HG03066 (cell line): ENCODE data around the gene ADGRB3.
A peak's percentile ranks its signal among the peaks of the same experiment; 100 is the strongest.
"Not testable (repeated sequence)": the region's sequence is repeated elsewhere in the genome, so short reads cannot be mapped to it uniquely, and the experiment has no call there.

Source experiments
- ATAC-seq: cut with Tn5 transposase; IDR thresholded peaks from one replicate; pipeline ENCODE4 v1.9.1; 2021; ENCODE audit warnings: low read depth; ENCODE audit not compliant: unreplicated experiment

ADGRB3 gene

DNA sequence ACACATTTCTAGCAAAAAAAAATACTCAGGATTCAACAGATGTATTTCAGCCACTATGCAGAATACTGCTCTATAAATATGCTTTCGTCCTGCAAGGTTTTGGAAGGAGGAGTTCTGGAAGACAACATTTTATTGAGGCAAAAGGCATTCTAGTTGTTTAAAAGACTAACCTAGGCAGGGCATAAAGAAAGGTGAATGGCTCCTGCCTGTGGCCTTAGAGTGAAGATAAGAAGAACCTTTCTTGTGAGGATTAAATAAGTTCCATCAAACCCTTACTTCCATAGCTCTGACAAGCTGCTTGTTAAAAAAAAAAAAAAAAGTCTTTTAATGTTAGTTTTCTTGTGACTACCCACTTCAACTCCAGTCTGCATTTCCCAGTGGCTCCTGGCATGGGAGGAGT, 139.8 kb downstream of the ADGRB3 start:
- no peak for ATAC-seq

DNA sequence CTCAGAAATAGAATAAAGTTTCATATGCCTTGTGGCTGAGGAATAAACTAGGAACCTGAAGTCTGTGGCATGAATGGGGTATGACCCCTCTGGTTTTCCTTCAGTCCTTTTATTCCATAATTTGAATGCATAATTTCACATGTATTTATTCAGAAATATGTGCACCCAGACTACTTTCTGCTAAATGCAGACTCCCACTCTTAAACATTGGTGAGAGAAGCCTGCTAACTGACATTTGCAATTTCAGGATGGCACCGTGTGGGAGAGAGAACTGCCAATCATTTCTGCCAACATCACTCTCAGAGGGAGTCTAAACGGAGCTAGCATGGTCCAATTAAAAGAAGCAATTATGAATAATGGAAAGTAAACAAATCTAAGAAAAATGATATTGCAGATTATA, 141.3 kb downstream of the ADGRB3 start:
- no peak for ATAC-seq

GRCh38 chr6:68777956-68778355, 142.9 kb downstream of the ADGRB3 start:
- no peak for ATAC-seq

DNA sequence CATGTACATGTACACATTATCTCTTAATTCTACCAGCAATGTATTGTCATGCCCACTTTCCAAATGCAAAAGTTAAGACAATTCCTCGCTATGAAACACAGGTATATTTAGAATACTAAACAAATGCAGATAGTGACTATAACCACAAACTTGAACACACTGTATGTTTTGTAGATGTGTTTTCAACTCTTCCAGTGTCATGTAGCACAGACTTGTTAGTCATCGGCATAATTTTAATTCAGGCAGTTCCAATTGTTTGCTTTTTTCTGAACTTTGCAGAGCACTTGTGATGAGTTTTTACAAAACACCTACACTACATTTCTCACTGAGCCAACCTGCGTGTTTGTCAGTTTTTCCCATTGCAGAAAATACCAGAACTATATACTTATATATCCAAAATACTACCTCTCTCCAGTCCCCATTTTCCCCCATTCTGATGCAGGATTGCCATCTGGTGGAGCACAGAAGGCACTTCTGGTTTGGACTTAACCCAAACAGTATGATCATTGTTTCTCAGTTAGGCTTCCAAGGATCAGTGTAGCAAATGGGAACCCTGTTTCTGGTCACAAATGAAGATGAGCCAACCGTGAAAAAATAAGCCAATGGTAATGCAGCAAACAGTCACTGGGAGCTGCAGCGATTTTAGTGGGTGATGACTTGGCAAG, 143.4 kb downstream of the ADGRB3 start:
- ATAC-seq: no peak

- ATAC-seq: no peak
Observed at GRCh38 chr6:68779366-68779765, 144.3 kb downstream of the ADGRB3 start.

GRCh38 chr6:68790128-68790527, 155.0 kb downstream of the ADGRB3 start:
- ATAC-seq: not testable (repeated sequence)

- ATAC-seq: not testable (repeated sequence)
Observed at GRCh38 chr6:68814976-68815375, 179.9 kb downstream of the ADGRB3 start.

GRCh38 chr6:68826501-68826900, 191.4 kb downstream of the ADGRB3 start:
- ATAC-seq: no peak

- no peak for ATAC-seq
Observed at GRCh38 chr6:68834551-68834950, 199.5 kb downstream of the ADGRB3 start.

- no peak for ATAC-seq
Observed at GRCh38 chr6:68838571-68838970, 203.5 kb downstream of the ADGRB3 start.

GRCh38 chr6:68852791-68853190, 217.7 kb downstream of the ADGRB3 start:
- ATAC-seq: no peak

DNA sequence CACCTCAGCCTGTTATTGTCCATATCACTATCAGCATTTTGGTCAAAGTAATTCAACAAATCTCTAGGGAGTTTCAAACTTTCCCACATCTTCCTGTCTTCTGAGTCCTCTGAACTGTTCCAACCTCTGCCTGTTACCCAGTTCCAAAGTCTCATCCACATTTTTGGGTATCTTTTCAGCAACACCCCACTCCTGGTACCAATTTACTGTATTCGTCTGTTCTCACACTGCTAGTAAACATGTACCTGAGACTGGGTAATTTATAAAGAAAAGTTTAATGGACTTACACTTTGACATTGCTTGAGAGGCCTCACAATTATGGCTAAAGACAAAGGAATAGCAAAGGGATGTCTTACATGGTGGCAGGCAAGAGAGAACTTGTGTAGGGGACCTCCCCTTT, 224.2 kb downstream of the ADGRB3 start:
- no peak for ATAC-seq

- ATAC-seq: no peak
Observed at GRCh38 chr6:68868646-68869045, 233.6 kb downstream of the ADGRB3 start.

GRCh38 chr6:68873236-68873635, 238.2 kb downstream of the ADGRB3 start:
- ATAC-seq: no peak

GRCh38 chr6:68874747-68875146, 239.7 kb downstream of the ADGRB3 start:
- ATAC-seq: no peak

DNA sequence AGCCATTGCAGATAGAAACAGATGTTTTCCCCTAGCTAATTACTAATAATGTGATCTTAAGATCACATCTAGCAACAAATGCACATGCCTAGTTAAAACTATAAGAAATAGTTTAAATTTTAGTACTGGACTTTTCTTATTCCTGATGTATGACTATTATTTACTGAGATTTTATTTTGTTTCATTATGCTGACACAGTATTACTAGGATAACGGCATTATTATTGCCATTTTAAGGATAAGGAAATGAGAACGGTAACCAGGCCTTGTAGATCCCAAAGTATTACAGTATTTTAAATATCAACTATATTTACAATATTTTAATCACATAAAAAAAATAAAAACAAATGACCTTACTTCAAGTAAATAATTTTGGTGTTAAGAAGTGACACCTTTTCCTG, 240.3 kb downstream of the ADGRB3 start:
- ATAC-seq: no peak

- peak; percentile 81 for ATAC-seq
Observed at GRCh38 chr6:68876792-68877493, 241.9 kb downstream of the ADGRB3 start.

DNA sequence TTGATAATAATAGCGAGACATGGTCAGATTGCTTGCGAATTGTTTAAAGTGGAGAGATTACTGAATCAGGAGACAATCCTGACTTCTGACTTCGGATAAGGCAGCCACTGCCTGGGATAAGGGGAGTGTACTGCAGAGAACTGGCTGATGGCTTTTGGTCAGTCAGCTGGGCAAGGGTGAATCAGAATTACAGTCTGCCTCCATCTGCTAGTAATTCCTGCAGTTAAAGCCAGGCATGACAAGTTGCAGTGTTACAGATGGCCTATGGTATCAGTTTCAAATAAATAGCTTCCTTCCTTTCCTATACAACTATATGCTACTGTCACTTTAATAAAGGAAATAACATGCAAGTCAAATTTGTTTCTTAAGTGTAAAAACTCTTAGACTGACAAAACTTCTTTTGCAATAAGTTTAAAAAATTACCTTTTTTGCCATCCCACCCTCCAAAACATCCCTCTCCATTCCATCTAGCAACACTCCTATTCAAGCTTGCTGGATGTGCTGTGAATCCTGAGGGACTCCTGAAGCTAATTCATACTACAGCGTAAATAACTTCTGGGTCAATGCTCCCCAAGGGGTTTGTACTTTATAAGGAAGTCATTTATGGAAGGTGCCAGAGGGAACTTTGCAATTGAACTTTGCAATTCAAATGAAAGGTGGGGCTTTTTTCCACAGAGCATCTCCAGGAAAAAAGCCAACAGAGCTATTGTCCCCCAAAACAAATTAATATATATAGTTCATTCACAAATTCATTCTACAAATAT, 245.2 kb downstream of the ADGRB3 start:
- ATAC-seq: no peak

GRCh38 chr6:68883325-68883724, 248.2 kb downstream of the ADGRB3 start:
- ATAC-seq: not testable (repeated sequence)

- no peak for ATAC-seq
Observed at GRCh38 chr6:68891419-68891818, 256.3 kb downstream of the ADGRB3 start.

- ATAC-seq: no peak
Observed at GRCh38 chr6:68892452-68892851, 257.4 kb downstream of the ADGRB3 start.

- no peak for ATAC-seq
Observed at GRCh38 chr6:68895929-68896328, 260.8 kb downstream of the ADGRB3 start.
